Measurements from ENCODE around the gene TBCB.

TBCB gene

GRCh38 chr19:36101550-36102327 lies 13.5 kb upstream of the TBCB start:
- no peak for DNase-seq (ENCODE audit: low read depth)
- no peak overlapping the region for H3K4me3 ChIP-seq (ENCODE audit: low read depth, low read length)
- TF ChIP-seq CTCF (conservative IDR thresholded peaks at IDR 0.05; ENCODE audit: low read depth, low read length) = no peak

GRCh38 chr19:36103040-36103626 lies 12.1 kb upstream of the TBCB start:
- no peak for DNase-seq (ENCODE audit: low read depth)
- TF ChIP-seq CTCF (conservative IDR thresholded peaks at IDR 0.05; ENCODE audit: low read depth, low read length) = no peak
- no peak overlapping the region for H3K4me3 ChIP-seq (ENCODE audit: low read depth, low read length)

- H3K4me3 ChIP-seq (ENCODE audit: low read depth, low read length) = no peak overlapping the region
- DNase-seq (ENCODE audit: low read depth) = peak; percentile 13
- no peak for TF ChIP-seq CTCF (conservative IDR thresholded peaks at IDR 0.05; ENCODE audit: low read depth, low read length)
These were observed 11.3 kb upstream of the TBCB start for GRCh38 chr19:36103842-36104552.

GRCh38 chr19:36106441-36106840 lies 8.8 kb upstream of the TBCB start:
- H3K4me3 ChIP-seq (ENCODE audit: low read depth, low read length) = no peak overlapping the region
- TF ChIP-seq CTCF (conservative IDR thresholded peaks at IDR 0.05; ENCODE audit: low read depth, low read length) = no peak
- no peak for DNase-seq (ENCODE audit: low read depth)

- TF ChIP-seq CTCF (conservative IDR thresholded peaks at IDR 0.05; ENCODE audit: low read depth, low read length) = no peak
- H3K4me3 ChIP-seq (ENCODE audit: low read depth, low read length) = no peak overlapping the region
- DNase-seq (ENCODE audit: low read depth) = no peak
These were observed 8.3 kb upstream of the TBCB start for GRCh38 chr19:36106991-36107390.

GRCh38 chr19:36108684-36109083 lies 6.6 kb upstream of the TBCB start:
- DNase-seq (ENCODE audit: low read depth) = no peak
- H3K4me3 ChIP-seq (ENCODE audit: low read depth, low read length) = no peak overlapping the region
- TF ChIP-seq CTCF (conservative IDR thresholded peaks at IDR 0.05; ENCODE audit: low read depth, low read length) = no peak

Data from choroid plexus epithelial cell (primary cell).